Measurements from ENCODE around the gene CAMTA1.

CAMTA1 gene

DNA sequence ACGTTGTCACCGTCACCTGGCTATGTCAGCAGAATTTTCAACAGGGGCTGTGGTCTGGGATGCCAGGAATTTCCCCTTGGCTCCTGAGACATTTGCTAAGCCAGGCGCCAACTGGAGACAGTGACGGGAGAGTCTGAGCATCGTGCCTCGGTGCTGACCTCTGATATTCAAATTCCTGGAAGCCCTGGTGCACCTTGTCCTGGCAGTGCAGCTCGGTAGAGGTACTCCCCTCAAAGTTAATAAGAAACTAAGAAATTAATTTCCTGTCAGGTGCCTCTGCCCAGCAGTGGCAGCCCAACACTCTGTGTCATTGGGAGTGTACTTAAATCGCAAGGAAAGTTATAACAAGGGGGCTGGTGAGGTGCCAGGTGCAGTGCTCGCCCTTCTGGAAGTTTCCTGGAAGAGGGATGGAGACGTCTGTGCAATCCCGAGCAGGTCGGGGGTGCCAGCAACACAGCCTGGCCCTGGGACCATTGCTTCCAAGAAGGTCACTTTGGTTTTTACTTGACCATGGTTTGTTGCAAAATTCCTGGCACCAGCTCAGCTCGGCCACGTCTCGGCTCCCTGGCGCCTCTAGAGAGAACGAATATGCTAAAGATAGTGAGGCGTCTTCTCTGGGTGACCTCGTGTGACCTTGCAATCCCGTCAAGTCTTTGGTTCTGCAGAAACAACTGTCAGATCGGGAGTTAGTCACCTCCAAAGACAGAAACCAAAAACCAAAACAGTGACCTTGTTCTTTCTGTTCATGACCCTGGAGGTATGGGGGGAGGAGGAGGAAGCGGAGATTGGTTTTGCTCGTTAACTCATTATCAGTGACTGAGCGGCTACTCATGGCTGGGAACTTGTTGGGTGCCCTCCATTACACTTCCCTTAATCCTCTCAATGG is 836.3 kb downstream of the CAMTA1 start:
- Histone ChIP-seq H3K4me3 (ENCODE audit: low read depth, low read length) (no peak overlapping the region), H3K4me1 (ENCODE audit: control insufficient read depth, insufficient read depth, low read length) (no peaks in the 10 kb centered on the region), H3K27ac (ENCODE audit: extremely low read depth, low read depth, low read length) (no peak overlapping the region), H3K36me3 (ENCODE audit: control insufficient read depth in 2 of 2, insufficient read depth in 1 of 2, low read length in 2 of 2) (no peaks in the 10 kb centered on the region), H3K9me3 (ENCODE audit: control insufficient read depth, insufficient read depth, low read depth, low read length) (no peaks in the 10 kb centered on the region)
- CTCF ChIA-PET = no interaction called here
- TF ChIP-seq ZNF416 (tag by site-specific recombination; IDR thresholded peaks at IDR 0.05) = no peak
- no peak for TF ChIP-seq ZNF239 (tag by site-specific recombination; IDR thresholded peaks at IDR 0.05)
- TF ChIP-seq ZNF112 (tag by site-specific recombination; IDR thresholded peaks at IDR 0.05) = no peak
- TF ChIP-seq ZNF184 (tag by site-specific recombination; IDR thresholded peaks at IDR 0.05) = no peak
- TF ChIP-seq, protein P1, sequence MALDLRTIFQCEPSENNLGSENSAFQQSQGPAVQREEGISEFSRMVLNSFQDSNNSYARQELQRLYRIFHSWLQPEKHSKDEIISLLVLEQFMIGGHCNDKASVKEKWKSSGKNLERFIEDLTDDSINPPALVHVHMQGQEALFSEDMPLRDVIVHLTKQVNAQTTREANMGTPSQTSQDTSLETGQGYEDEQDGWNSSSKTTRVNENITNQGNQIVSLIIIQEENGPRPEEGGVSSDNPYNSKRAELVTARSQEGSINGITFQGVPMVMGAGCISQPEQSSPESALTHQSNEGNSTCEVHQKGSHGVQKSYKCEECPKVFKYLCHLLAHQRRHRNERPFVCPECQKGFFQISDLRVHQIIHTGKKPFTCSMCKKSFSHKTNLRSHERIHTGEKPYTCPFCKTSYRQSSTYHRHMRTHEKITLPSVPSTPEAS (tag by site-specific recombination; IDR thresholded peaks at IDR 0.05) = no peak
- no peak for TF ChIP-seq ZNF621 (tag by site-specific recombination; IDR thresholded peaks at IDR 0.05)
- no peak for TF ChIP-seq ZNF391 (tag by site-specific recombination; IDR thresholded peaks at IDR 0.05; ENCODE audit: borderline replicate concordance, low read depth)
- TF ChIP-seq, protein P2, sequence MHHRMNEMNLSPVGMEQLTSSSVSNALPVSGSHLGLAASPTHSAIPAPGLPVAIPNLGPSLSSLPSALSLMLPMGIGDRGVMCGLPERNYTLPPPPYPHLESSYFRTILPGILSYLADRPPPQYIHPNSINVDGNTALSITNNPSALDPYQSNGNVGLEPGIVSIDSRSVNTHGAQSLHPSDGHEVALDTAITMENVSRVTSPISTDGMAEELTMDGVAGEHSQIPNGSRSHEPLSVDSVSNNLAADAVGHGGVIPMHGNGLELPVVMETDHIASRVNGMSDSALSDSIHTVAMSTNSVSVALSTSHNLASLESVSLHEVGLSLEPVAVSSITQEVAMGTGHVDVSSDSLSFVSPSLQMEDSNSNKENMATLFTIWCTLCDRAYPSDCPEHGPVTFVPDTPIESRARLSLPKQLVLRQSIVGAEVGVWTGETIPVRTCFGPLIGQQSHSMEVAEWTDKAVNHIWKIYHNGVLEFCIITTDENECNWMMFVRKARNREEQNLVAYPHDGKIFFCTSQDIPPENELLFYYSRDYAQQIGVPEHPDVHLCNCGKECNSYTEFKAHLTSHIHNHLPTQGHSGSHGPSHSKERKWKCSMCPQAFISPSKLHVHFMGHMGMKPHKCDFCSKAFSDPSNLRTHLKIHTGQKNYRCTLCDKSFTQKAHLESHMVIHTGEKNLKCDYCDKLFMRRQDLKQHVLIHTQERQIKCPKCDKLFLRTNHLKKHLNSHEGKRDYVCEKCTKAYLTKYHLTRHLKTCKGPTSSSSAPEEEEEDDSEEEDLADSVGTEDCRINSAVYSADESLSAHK (tag by site-specific recombination; IDR thresholded peaks at IDR 0.05) = no peak
- POLR2A ChIA-PET = no interaction called here

- TF ChIP-seq, protein P3, sequence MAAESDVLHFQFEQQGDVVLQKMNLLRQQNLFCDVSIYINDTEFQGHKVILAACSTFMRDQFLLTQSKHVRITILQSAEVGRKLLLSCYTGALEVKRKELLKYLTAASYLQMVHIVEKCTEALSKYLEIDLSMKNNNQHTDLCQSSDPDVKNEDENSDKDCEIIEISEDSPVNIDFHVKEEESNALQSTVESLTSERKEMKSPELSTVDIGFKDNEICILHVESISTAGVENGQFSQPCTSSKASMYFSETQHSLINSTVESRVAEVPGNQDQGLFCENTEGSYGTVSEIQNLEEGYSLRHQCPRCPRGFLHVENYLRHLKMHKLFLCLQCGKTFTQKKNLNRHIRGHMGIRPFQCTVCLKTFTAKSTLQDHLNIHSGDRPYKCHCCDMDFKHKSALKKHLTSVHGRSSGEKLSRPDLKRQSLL (tag by site-specific recombination; IDR thresholded peaks at IDR 0.05) = no peak
- TF ChIP-seq ZEB2 (tag by site-specific recombination; IDR thresholded peaks at IDR 0.05) (no peak), ZFP41 (tag by site-specific recombination; IDR thresholded peaks at IDR 0.05; ENCODE audit: borderline replicate concordance) (no peak), EGR2 (tag by site-specific recombination; IDR thresholded peaks at IDR 0.05; ENCODE audit: low read depth) (no peak), ZNF214 (tag by site-specific recombination; IDR thresholded peaks at IDR 0.05; ENCODE audit: borderline replicate concordance) (no peak), ZNF138 (tag by site-specific recombination; IDR thresholded peaks at IDR 0.05; ENCODE audit: borderline replicate concordance) (no peak), ZNF140 (tag by site-specific recombination; IDR thresholded peaks at IDR 0.05) (no peak), ZNF707 (tag by site-specific recombination; IDR thresholded peaks at IDR 0.05) (no peak), ZNF169 (tag by site-specific recombination; IDR thresholded peaks at IDR 0.05) (no peak), KLF7 (tag by site-specific recombination; IDR thresholded peaks at IDR 0.05; ENCODE audit: borderline replicate concordance) (no peak), REPIN1 (tag by site-specific recombination; IDR thresholded peaks at IDR 0.05; ENCODE audit: low read depth) (no peak)
- TF ChIP-seq, protein P2 (tag by site-specific recombination; IDR thresholded peaks at IDR 0.05) = no peak
- ChIA-PET POLR2A (no interaction called here), CTCF (interaction anchor here (1.0 kb wide), 1 partner anchor 24 kb away, joined by 12 read pairs; no protein-coding TSS in a partner anchor)
- H3K4me1 ChIP-seq (ENCODE audit: control insufficient read depth, insufficient read depth, low read length) = no peaks in the 10 kb centered on the region
- H3K9me3 ChIP-seq (ENCODE audit: control insufficient read depth, insufficient read depth, low read depth, low read length) = no peaks in the 10 kb centered on the region
- no peak overlapping the region for H3K4me3 ChIP-seq (ENCODE audit: low read depth, low read length)
- no peak overlapping the region for H3K27ac ChIP-seq (ENCODE audit: extremely low read depth, low read depth, low read length)
- no peaks in the 10 kb centered on the region for H3K36me3 ChIP-seq (ENCODE audit: control insufficient read depth in 2 of 2, insufficient read depth in 1 of 2, low read length in 2 of 2)
Measured at GRCh38 chr1:7623842-7624241, 838.6 kb downstream of the CAMTA1 start.

Measured in HEK293 (cell line).